Sigmoid colon (tissue), 7 donors: ENCODE results near the gene KRTAP12-2. TPM values are rescaled to one million over a fixed set of nuclear protein-coding genes. Genes with fewer than 3 reads are reported as not detected.

ENCODE experiments used
- DNase-seq: peaks from one replicate; pipeline ENCODE4 v3.0.0-alpha.2; 2019
- H3K27ac ChIP-seq, 4 donors: fragments of 200-600 bp; sonication (generic); one replicate each; pipeline ENCODE4 v1.5.1; 2016 to 2019; ENCODE audit warnings: mild to moderate bottlenecking in 1 of 4
- H3K27me3 ChIP-seq, 3 donors: fragments of 200-600 bp; sonication (generic); one replicate each; pipeline ENCODE4 v1.5.1; 2019; ENCODE audit warnings: mild to moderate bottlenecking in 1 of 3
- H3K36me3 ChIP-seq, 4 donors: fragments of 200-600 bp; sonication (generic); one replicate each; pipeline ENCODE4 v1.5.1; 2016 to 2019
- H3K4me1 ChIP-seq, 4 donors: fragments of 200-600 bp; sonication (generic); one replicate each; pipeline ENCODE4 v1.5.1; 2017 to 2019
- H3K4me3 ChIP-seq, 4 donors: fragments of 200-600 bp; sonication (generic); one replicate each; pipeline ENCODE4 v1.5.1; 2017 to 2019; ENCODE audit warnings: mild to moderate bottlenecking in 2 of 4, moderate library complexity in 1 of 4
- H3K9me3 ChIP-seq, 4 donors: fragments of 200-600 bp in 3 of 4; sonication (generic) in 3 of 4; one replicate each; pipeline versions ENCODE4 v1.5.1 to v1.6.1; 2013 to 2019
- CTCF ChIP-seq, 4 experiments: fragments of 450-650 bp in 3 of 4; fragments of 200-600 bp in 1 of 4; IDR thresholded peaks; one replicate each; pipeline ENCODE4 v1.5.1; 2016 to 2019; ENCODE audit warnings: antibody characterized with exemption in 4 of 4, mild to moderate bottlenecking in 3 of 4, moderate library complexity in 2 of 4
- EP300 ChIP-seq, 4 donors: sonication (generic); formaldehyde crosslinking; IDR thresholded peaks; one replicate each; pipeline ENCODE4 v1.6.1; 2017; ENCODE audit warnings: antibody characterized with exemption in 4 of 4
- POLR2A ChIP-seq, 2 donors: fragments of 450-650 bp; IDR thresholded peaks; one replicate each; pipeline ENCODE4 v1.6.1; 2016; ENCODE audit warnings: antibody characterized with exemption in 2 of 2, mild to moderate bottlenecking in 2 of 2, moderate library complexity in 2 of 2
- POLR2AphosphoS5 ChIP-seq, 4 donors: sonication (generic); formaldehyde crosslinking; IDR thresholded peaks; one replicate each; pipeline ENCODE4 v1.6.1; 2017; ENCODE audit warnings: antibody characterized with exemption in 4 of 4
- WGBS, 2 donors: extraction: QIAGEN DNeasy Blood & Tissue Kit; methylation state at CpG; one replicate each; pipeline ENCODE4 v1.1.7; 2013; 5-methylcytosine and 5-hydroxymethylcytosine counted together
- intact Hi-C: fragments of 100-400 bp; cut with DNase I; formaldehyde crosslinking; loops from one replicate; pipeline ENCODE4 v1.15.1; 2023
- polyA plus RNA-seq, 3 donors: library from polyadenylated mRNA; stranded (reverse); fragments of 200-250 nt; gene quantifications; one replicate each; pipeline ENCODE4 v1.2.3, GENCODE V29; 2013
- total RNA-seq, 4 donors: library from RNA; depleted of rRNA; stranded (reverse); fragments of >200 nt; gene quantifications; one replicate each; pipeline ENCODE4 v1.1.0, GENCODE V29; 2016
- donor health status: healthy with polysubstance abuse.
- donor health status: Bipolar disorder and iron deficiency.
- donor health status: healthy.

Gene KRTAP12-2
- total RNA-seq, result not detected
- not detected for polyA plus RNA-seq

- DNase-seq, result no peak
- Histone ChIP-seq H3K27me3 (peaks cover 0 to 5% (median 0%) of the 10 kb centered on the region in 3 donors), H3K27ac (no peak within 1 kb of the TSS), H3K9me3 (peaks cover 0 to 6% (median 0%) of the 10 kb centered on the region in 4 donors), H3K36me3 (no peaks in the 10 kb centered on the region), H3K4me1 (no peaks in the 10 kb centered on the region), H3K4me3 (no peak within 1 kb of the TSS)
- 49 to 74% methylated on average over 19 of the region's 19 CpGs for WGBS, 2 donors
- intact Hi-C loops, result no loop called here
- TF ChIP-seq EP300 (IDR thresholded peaks at IDR 0.05), result no peak
- no peak for TF ChIP-seq POLR2A (IDR thresholded peaks at IDR 0.05)
- TF ChIP-seq POLR2AphosphoS5 (IDR thresholded peaks at IDR 0.05), result no peak
- TF ChIP-seq CTCF (IDR thresholded peaks at IDR 0.05), result no peak
Measured at GRCh38 chr21:44666401-44667320, at the start of gene KRTAP12-2. Gene KRTAP12-2 (minus strand): TSS chr21:44666927. CDS start chr21:44666886, 41 bp downstream.

GRCh38 chr21:44714905-44715304, 48.2 kb upstream of the KRTAP12-2 start:
- no peak for DNase-seq
- TF ChIP-seq POLR2AphosphoS5 (IDR thresholded peaks at IDR 0.05), result no peak
- TF ChIP-seq CTCF (IDR thresholded peaks at IDR 0.05), result no peak
- TF ChIP-seq POLR2A (IDR thresholded peaks at IDR 0.05), result no peak
- no peak for TF ChIP-seq EP300 (IDR thresholded peaks at IDR 0.05)
- H3K27me3 ChIP-seq, result peaks cover 20 to 48% (median 46%) of the 10 kb centered on the region in 3 donors

GRCh38 chr21:44713846-44714245, 47.1 kb upstream of the KRTAP12-2 start:
- H3K36me3 ChIP-seq, result no peaks in the 10 kb centered on the region
- TF ChIP-seq POLR2AphosphoS5 (IDR thresholded peaks at IDR 0.05), result no peak
- no peak for TF ChIP-seq CTCF (IDR thresholded peaks at IDR 0.05)
- TF ChIP-seq EP300 (IDR thresholded peaks at IDR 0.05), result no peak
- no peak for TF ChIP-seq POLR2A (IDR thresholded peaks at IDR 0.05)
- DNase-seq, result peak; percentile 42
- H3K4me3 ChIP-seq, result no peak overlapping the region
- H3K27ac ChIP-seq, result no peak overlapping the region
- 87 to 90% methylated on average over 10 of the region's 10 CpGs for WGBS, 2 donors
- H3K27me3 ChIP-seq, result peaks cover 27 to 57% (median 56%) of the 10 kb centered on the region in 3 donors
- H3K4me1 ChIP-seq, result peaks cover 0 to 17% (median 8%) of the 10 kb centered on the region in 4 donors
- no peaks in the 10 kb centered on the region for H3K9me3 ChIP-seq
- intact Hi-C loops, result no loop called here

More at GRCh38 chr21:44714905-44715304, 48.2 kb upstream of the KRTAP12-2 start:
- no peaks in the 10 kb centered on the region for H3K9me3 ChIP-seq
- no peak overlapping the region for H3K4me3 ChIP-seq
- no peaks in the 10 kb centered on the region for H3K36me3 ChIP-seq
- H3K27ac ChIP-seq, result no peak overlapping the region
- 17 to 21% methylated on average over 8 of the region's 8 CpGs for WGBS, 2 donors
- peaks cover 0 to 10% (median 1%) of the 10 kb centered on the region in 4 donors for H3K4me1 ChIP-seq
- intact Hi-C loops, result no loop called here

- WGBS, 2 donors, result 23 to 51% methylated on average over 9 of the region's 9 CpGs
- no peak for DNase-seq
- H3K4me1 ChIP-seq, result peaks cover 0 to 17% (median 8%) of the 10 kb centered on the region in 4 donors
Measured at GRCh38 chr21:44713130-44713529, 46.4 kb upstream of the KRTAP12-2 start.

More at GRCh38 chr21:44713130-44713529, 46.4 kb upstream of the KRTAP12-2 start:
- intact Hi-C loops, result no loop called here
- no peak overlapping the region for H3K27ac ChIP-seq
- H3K9me3 ChIP-seq, result no peaks in the 10 kb centered on the region
- H3K27me3 ChIP-seq, result peaks cover 32 to 64% (median 58%) of the 10 kb centered on the region in 3 donors
- no peaks in the 10 kb centered on the region for H3K36me3 ChIP-seq
- TF ChIP-seq CTCF (IDR thresholded peaks at IDR 0.05) (no peak), POLR2AphosphoS5 (IDR thresholded peaks at IDR 0.05) (no peak), EP300 (IDR thresholded peaks at IDR 0.05) (no peak), POLR2A (IDR thresholded peaks at IDR 0.05) (no peak)
- H3K4me3 ChIP-seq, result no peak overlapping the region
